Duodenal mucosa (tissue), 2 donors: ENCODE results near the gene PXDN.

ENCODE experiments used
- H3K27ac ChIP-seq: one replicate; pipeline ENCODE4 v1.7.0; 2013; ENCODE audit warnings: low read depth, low read length
- H3K27me3 ChIP-seq, 2 donors: one replicate each; pipeline ENCODE4 v1.7.0; 2013; ENCODE audit warnings: low read length in 2 of 2, control low read depth in 1 of 2; ENCODE audit not compliant: insufficient read depth in 2 of 2, control insufficient read depth in 1 of 2
- H3K36me3 ChIP-seq, 2 donors: one replicate each; pipeline ENCODE4 v1.7.0; 2013; ENCODE audit warnings: low read length in 2 of 2, control low read depth in 1 of 2; ENCODE audit not compliant: insufficient read depth in 2 of 2, control insufficient read depth in 1 of 2
- H3K4me1 ChIP-seq, 2 donors: one replicate each; pipeline ENCODE4 v1.7.0; 2013; ENCODE audit warnings: low read length in 2 of 2, control low read depth in 1 of 2; ENCODE audit not compliant: insufficient read depth in 2 of 2, control insufficient read depth in 1 of 2
- H3K4me3 ChIP-seq, 2 donors: one replicate each; pipeline ENCODE4 v1.7.0; 2013; ENCODE audit warnings: low read length in 2 of 2, low read depth in 1 of 2
- H3K9ac ChIP-seq, 2 donors: one replicate each; pipeline ENCODE4 v1.7.0; 2013; ENCODE audit warnings: low read length in 2 of 2, low read depth in 1 of 2
- H3K9me3 ChIP-seq, 2 donors: one replicate each; pipeline ENCODE4 v1.7.0; 2013; ENCODE audit warnings: low read length in 2 of 2, control low read depth in 1 of 2; ENCODE audit not compliant: control insufficient read depth in 1 of 2

PXDN gene

DNA sequence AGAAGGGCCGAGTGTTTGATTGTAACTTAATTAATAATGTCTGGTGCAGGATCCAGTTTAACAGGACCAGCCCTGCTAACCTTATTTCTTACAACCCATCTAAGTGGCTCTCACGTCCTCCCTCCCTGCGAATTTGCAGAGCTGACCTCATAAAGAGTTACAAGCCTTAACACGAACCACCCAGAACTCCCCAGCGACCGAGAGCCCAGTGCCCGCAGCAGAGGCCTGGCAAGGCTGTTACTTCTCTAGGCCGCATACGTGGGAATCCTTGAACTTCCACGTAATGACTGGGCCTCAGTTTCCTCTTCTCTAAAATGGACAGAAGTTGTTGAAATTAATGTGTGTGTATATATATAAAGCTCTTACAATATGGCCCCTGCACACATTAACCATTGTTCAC lies 55.5 kb downstream of the PXDN start:
- Histone ChIP-seq H3K36me3 (no peaks in the 10 kb centered on the region), H3K27me3 (no peaks in the 10 kb centered on the region), H3K9ac (no peak overlapping the region), H3K27ac (no peak overlapping the region), H3K9me3 (no peaks in the 10 kb centered on the region), H3K4me3 (no peak overlapping the region), H3K4me1 (no peaks in the 10 kb centered on the region)

DNA sequence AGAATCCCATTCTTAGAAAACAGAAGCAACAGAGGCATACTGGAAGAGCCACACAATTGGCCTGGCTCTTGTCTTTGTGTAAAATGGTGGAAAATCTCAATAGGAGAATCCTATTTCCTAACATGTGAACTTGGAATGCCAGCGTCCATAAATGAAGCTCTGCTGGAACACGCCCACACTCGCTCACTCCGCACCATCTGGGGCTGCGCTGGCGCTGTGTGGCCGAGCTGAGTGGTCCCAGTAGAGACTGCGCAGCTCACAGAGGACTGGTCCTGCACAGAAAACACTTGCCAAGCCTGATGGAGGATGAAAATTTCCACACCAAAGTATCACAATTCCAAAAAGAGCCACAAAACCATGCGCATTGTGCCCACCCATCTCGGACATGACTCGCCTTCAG lies 56.2 kb downstream of the PXDN start:
- no peaks in the 10 kb centered on the region for H3K9me3 ChIP-seq
- H3K4me1 ChIP-seq = no peaks in the 10 kb centered on the region
- H3K27me3 ChIP-seq = no peaks in the 10 kb centered on the region
- no peaks in the 10 kb centered on the region for H3K36me3 ChIP-seq
- H3K27ac ChIP-seq = no peak overlapping the region
- no peak overlapping the region for H3K4me3 ChIP-seq
- no peak overlapping the region for H3K9ac ChIP-seq

DNA sequence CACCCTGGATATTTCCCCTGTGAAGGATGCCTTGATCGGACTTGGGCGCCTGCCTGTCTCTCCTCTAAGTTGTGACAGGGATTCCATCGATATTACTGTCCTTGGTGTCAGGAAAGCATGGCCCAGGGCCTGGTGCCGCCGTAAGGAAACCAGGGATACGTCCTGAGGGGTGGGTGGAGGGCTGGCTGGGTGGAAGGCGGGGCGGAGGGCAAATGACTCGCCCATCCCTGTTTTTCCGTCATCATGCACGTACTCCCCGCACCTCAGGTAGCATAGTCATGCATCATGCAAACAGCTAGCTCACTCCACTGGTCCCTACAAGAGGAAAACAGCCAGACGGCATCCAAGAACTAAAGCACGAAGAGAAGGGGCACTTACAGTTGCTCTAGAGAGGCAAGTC lies 57.1 kb downstream of the PXDN start:
- Histone ChIP-seq H3K9ac (no peak overlapping the region), H3K27ac (no peak overlapping the region), H3K4me1 (no peaks in the 10 kb centered on the region), H3K4me3 (no peak overlapping the region), H3K9me3 (no peaks in the 10 kb centered on the region), H3K36me3 (no peaks in the 10 kb centered on the region), H3K27me3 (no peaks in the 10 kb centered on the region)

DNA sequence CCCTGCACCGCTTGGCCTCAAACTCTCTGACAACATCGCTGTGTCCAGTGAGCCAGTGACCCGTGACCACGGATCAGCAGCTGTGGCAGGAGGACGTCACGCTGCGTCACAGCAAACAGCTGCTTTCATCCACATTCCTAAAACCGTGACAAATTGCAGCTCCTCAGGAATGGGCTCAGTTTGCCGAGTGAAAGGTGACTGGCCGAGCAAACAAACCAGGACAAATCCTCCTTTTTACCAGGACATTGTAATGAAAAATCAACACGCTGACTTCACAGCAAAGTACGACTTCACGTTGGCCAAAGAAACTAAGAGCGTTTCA lies 57.6 kb downstream of the PXDN start:
- no peaks in the 10 kb centered on the region for H3K4me1 ChIP-seq
- no peak overlapping the region for H3K4me3 ChIP-seq
- H3K27me3 ChIP-seq = no peaks in the 10 kb centered on the region
- H3K9me3 ChIP-seq = no peaks in the 10 kb centered on the region
- no peak overlapping the region for H3K27ac ChIP-seq
- H3K9ac ChIP-seq = no peak overlapping the region
- H3K36me3 ChIP-seq = no peaks in the 10 kb centered on the region

DNA sequence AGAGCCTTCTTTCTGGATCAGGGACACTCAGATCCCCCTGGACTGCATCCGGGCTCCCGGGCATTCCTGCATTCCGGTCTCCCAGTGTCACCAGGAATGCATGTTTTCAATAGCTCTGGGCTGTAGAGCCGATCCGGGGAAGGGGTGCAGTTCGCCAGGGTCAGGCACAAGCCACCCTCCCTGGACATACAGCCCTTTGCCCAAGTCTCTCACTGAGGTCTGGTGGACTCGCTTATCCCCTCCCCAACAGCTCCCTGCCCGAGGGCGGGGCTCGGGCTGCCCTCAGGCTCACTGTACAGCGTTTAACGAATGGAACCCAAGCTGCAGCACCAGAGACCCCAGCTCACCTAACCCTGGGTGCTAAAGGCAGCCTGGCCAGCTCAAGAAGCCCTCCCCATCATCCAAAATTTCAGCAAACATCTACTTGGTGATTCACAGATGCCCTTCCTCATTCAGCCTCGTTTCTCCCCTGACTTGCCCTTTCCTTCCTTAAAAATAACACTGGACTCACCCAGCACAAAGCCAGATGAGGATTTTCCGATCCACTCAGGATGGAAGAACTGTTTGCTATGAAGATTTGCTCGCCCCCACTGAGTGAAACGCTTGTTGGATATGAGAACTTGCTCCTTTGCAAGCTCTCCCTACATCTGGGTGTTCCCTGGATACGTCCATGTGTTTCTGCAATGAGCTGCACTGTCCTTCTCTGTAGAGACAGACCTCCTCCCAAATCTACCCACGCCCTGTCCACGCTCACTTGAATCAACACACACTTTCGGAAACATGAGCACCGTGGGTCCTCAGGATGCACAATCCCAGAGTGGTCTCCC lies 58.1 kb downstream of the PXDN start:
- Histone ChIP-seq H3K9me3 (no peaks in the 10 kb centered on the region), H3K27ac (no peak overlapping the region), H3K27me3 (no peaks in the 10 kb centered on the region), H3K4me3 (no peak overlapping the region), H3K4me1 (no peaks in the 10 kb centered on the region), H3K9ac (no peak overlapping the region), H3K36me3 (peaks cover 0 to 3% of the 10 kb centered on the region in 2 donors)

DNA sequence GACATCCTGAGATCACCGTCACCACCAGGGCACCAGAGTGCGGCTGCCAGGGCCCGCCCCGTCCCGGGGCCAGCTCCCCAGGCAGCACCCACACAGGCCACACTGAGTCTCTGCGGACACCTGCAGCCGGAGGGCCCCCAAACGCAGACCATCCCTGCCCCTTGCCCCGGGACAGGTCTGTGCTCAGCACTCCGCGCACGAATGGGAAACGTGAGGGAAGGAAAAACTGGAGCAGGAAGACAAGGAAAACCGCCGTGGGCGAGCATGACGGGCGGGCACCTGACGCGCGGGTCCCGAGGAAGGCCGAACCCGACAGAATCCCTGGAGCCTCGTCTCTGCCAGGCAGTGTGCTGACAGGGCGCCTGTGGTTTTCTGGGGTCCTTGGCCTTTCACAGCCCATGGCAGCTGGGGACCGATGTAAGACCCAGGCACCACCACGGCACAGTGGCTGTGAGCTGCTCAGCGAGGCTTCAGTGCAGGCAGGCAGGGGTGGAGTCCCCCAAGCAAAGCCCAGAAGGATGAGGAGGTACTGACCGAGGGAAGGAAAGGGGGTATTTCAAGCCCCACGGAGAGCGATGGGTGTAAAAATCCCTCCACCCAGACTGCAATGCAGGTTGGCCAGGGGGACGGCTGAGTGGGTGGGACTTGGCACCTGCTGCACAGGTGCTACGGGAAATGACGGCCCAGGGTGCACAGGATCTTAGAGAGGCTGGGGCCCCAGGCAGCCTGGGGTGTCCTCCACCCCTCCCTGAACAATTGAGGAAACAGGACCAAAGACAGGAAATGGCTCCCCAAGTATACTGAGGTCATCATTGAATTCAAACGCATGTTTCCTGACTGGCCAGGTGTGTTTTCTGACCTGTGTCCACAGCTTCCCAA lies 59.0 kb downstream of the PXDN start:
- H3K4me1 ChIP-seq = no peaks in the 10 kb centered on the region
- peaks cover 0 to 3% of the 10 kb centered on the region in 2 donors for H3K36me3 ChIP-seq
- no peak overlapping the region for H3K27ac ChIP-seq
- H3K9ac ChIP-seq = no peak overlapping the region
- H3K4me3 ChIP-seq = no peak overlapping the region
- no peaks in the 10 kb centered on the region for H3K9me3 ChIP-seq
- H3K27me3 ChIP-seq = no peaks in the 10 kb centered on the region

DNA sequence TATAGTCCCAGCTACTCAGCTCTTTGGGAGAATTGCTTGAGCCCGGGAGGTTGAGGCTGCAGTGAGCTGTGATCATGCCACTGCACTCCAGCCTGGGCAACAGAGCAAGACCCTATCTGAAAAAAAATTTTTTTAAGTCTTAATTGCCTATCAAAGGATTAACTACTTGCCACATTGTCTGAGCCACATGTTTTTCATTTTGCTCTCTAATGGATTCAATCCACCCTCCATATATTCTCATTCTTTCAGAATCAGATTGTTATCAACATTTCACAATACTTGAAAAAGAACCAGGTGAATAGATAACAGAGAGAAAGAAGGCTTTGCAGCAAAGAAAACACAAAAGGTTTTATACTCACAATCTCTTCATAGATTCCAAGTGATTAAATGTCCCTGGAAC lies 61.0 kb downstream of the PXDN start:
- Histone ChIP-seq H3K4me3 (no peak overlapping the region), H3K9ac (no peak overlapping the region), H3K36me3 (peaks cover 0 to 11% of the 10 kb centered on the region in 2 donors), H3K9me3 (peaks cover 0 to 9% of the 10 kb centered on the region in 2 donors), H3K4me1 (no peaks in the 10 kb centered on the region), H3K27ac (no peak overlapping the region), H3K27me3 (no peaks in the 10 kb centered on the region)

DNA sequence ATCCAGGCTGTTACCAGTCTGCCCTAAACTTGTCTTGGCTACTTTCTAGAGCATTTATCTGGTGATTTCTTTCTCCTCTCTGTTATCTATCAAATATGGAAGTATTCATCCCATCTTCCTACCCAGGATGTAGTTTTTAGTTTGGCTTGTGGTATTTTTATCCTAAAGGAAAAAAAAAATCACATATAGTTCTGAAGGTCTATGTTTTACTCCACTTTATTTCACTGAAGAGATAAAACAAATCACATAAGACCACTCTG lies 62.2 kb downstream of the PXDN start:
- H3K4me3 ChIP-seq = no peak overlapping the region
- peaks cover 0 to 11% of the 10 kb centered on the region in 2 donors for H3K36me3 ChIP-seq
- H3K4me1 ChIP-seq = no peaks in the 10 kb centered on the region
- no peaks in the 10 kb centered on the region for H3K27me3 ChIP-seq
- H3K9me3 ChIP-seq = peaks cover 0 to 9% of the 10 kb centered on the region in 2 donors
- H3K27ac ChIP-seq = no peak overlapping the region
- H3K9ac ChIP-seq = no peak overlapping the region

DNA sequence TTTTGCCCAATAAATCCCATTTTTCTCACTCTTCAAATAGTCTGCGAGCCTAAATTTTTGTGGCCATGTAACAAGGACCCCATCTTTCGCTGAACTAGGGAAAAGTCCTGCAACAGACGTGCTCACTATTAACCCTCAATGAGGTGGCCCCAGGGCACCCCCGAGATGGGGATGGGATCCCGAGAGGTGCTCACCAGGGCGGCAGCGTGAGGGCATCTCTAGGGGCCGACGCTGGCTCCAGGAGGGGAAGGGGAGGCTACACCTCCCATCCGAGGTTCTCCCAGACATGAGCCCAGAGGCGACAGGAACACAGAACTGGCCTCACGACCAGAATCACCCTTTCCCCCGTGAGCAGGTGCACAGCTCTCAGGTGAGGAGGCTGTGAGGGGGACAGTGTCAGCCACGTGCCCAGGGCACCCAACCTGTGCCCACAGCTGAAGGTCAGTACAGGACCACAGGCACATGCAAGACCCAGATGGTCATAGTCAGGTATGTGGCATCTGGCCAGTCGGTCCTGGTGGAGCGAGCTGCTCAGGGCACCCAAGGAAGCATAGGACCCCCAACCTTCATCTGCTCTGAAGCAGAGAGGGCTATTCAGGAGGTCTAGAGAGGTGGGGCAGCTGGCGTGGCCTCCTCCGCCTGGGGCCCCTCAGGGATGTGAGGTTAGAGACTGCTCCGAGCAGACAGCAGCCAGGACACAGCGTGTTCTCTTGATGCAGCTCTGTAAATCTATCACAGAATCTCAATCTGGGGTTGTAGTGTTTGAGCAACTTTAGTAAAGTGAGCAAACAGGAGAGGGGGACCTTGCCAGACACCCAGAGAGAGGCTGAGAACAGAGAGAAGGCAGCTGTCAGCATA lies 62.8 kb downstream of the PXDN start:
- peaks cover 0 to 9% of the 10 kb centered on the region in 2 donors for H3K9me3 ChIP-seq
- peaks cover 0 to 11% of the 10 kb centered on the region in 2 donors for H3K36me3 ChIP-seq
- no peaks in the 10 kb centered on the region for H3K4me1 ChIP-seq
- H3K27ac ChIP-seq = no peak overlapping the region
- H3K9ac ChIP-seq = no peak overlapping the region
- H3K4me3 ChIP-seq = no peak overlapping the region
- H3K27me3 ChIP-seq = no peaks in the 10 kb centered on the region

DNA sequence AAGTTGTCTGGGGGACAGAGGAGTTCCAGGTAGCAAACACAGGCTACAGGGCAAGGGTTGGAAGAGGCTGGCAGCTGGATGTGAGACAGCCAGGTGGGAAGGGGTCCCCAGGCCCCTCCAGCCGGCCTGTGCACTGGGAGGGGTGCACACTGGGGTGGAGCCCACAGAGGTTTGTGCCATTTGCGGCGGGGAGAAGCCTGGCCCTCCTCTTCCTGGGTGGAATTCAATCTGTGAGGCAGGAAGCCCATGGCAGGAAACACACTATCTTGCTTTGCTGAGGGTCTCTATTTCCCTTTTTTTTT lies 63.3 kb downstream of the PXDN start:
- Histone ChIP-seq H3K36me3 (peaks cover 0 to 11% of the 10 kb centered on the region in 2 donors), H3K9ac (no peak overlapping the region), H3K27ac (no peak overlapping the region), H3K4me3 (no peak overlapping the region), H3K27me3 (no peaks in the 10 kb centered on the region), H3K4me1 (no peaks in the 10 kb centered on the region), H3K9me3 (peaks cover 0 to 9% of the 10 kb centered on the region in 2 donors)
